D721Med (cell line): ENCODE data around the gene ZNF507.

ENCODE experiments used
- DNase-seq: peaks from one replicate; pipeline ENCODE4 v3.0.0; 2011; ENCODE audit warnings: low spot score; ENCODE audit not compliant: insufficient read length
- FAIRE-seq: peaks from 2 replicates; lab custom pipeline; 2011; peaks lifted over from hg19 to GRCh38; lab: Jason Lieb, UNC
- TF ChIP-seq, protein P1 (sequence below): IDR thresholded peaks from 2 replicates; pipeline ENCODE4 v1.5.1; 2012; ENCODE audit warnings: mild to moderate bottlenecking, control low read depth; ENCODE audit not compliant: insufficient read depth; ENCODE audit errors: missing control alignments

ZNF507 gene

DNA sequence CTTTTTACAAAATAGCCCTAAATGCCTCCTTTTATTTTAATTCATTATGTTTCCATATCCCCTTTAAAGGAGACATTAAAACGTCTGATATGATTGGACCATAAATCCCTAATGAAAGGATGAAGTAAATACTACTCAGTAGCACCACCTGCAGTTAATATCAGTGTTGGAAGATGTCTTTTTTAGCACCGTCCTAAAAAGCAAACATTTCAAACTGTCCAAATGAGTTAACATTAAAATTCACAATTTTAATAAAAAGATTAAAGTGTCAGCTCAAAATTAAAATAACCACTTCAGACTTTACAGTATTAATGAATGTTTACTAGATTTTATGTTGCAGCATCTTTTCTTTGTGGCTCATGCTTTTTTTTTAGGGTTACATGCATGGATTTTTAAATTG is 12.3 kb downstream of the ZNF507 start:
- FAIRE-seq (no peak), DNase-seq (no peak)
- TF ChIP-seq, protein P1, sequence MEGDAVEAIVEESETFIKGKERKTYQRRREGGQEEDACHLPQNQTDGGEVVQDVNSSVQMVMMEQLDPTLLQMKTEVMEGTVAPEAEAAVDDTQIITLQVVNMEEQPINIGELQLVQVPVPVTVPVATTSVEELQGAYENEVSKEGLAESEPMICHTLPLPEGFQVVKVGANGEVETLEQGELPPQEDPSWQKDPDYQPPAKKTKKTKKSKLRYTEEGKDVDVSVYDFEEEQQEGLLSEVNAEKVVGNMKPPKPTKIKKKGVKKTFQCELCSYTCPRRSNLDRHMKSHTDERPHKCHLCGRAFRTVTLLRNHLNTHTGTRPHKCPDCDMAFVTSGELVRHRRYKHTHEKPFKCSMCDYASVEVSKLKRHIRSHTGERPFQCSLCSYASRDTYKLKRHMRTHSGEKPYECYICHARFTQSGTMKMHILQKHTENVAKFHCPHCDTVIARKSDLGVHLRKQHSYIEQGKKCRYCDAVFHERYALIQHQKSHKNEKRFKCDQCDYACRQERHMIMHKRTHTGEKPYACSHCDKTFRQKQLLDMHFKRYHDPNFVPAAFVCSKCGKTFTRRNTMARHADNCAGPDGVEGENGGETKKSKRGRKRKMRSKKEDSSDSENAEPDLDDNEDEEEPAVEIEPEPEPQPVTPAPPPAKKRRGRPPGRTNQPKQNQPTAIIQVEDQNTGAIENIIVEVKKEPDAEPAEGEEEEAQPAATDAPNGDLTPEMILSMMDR: peak; percentile 35

DNA sequence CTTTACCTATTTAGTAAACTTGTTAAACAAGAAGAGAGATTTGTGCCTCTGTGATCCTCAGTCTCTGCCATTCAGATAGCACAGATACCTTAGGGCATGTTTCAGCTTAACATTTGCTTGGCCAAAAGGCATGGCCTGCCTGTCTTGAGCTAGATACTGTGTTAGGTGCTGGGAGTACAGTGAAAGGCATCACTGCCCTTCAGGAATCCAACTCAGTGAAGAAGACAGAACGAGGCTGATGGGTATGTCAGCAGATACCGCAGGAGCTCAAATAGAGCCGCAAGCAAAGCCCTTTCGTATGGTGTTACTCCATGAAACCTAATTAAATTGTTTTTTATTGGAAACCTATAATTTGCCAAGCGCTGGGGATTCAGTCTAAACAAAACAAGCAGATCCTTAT is 12.9 kb downstream of the ZNF507 start:
- TF ChIP-seq, protein P1: no peak
- no peak for FAIRE-seq
- DNase-seq: no peak

DNA sequence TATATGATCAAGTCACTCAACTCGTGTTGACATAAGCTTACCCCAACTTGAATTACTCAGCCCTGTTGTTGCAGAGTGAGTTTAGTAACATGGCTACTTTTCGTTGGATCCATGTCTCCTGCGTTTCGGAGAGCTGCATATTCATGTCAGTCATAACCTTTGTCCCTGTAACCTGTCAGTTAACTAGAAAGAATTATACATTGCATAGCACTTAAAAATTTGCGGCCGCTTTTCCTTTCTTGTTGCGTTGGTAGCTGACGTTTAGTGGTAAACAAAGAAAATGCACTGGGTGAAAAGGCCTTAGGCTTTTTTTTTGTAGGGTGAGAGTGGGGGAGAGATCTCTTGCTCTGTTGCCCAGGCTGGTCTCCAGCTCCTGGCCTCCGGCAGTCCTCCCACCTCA is 14.2 kb downstream of the ZNF507 start:
- TF ChIP-seq, protein P1: no peak
- FAIRE-seq (no peak), DNase-seq (no peak)

DNA sequence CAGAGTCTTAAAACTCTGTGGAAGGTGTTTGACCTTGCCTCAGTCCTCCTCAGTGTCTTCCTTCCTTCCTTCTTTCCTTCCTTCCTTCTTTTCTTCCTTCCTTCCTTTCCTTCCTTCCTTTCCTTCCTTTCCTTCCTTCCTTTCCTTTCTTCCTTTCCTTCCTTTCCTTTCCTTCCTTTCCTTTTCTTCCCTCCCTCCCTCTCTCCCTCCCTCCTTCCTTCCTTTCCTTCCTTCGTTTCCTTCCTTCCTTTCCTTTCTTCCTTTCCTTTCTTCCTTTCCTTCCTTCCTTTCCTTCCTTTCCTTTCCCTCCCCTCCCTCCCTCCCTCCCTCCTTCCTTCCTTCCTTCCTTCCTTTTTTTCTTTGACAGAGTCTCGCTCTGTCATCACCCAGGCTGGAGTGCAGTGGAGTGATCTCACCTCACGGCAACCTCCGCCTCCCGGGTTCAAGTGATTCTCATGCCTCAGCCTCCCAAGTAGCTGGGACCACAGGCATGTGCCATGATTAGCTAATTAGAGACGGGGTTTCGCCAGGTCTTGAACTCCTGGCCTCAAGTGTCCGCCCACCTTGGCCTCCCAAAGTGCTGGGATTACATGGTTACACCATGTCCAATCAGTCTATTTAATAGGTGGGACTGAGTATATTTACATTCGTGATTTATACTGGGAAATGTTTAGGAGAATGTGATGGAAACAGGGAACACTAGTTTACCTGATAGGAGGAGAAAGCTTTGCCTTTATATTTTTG is 16.3 kb downstream of the ZNF507 start:
- TF ChIP-seq, protein P1: no peak
- no peak for FAIRE-seq
- no peak for DNase-seq

DNA sequence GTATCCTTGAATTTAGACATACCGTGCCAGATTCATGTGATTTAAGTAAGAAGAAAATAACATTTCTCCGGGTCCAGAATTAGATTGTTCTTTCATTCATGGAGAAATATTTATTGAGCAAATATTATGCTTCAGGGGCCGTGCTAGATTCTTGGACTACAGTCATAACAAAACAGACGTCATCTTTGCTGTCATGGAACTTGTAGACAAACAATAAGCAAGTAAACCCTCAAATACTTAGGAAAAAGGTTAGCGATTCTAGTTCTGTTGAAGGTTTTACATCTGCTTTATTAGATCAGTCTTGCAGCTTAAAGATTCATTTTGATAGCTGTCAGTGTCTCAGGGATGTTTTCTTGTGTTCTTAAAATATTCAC is 16.9 kb downstream of the ZNF507 start:
- FAIRE-seq: no peak
- DNase-seq: no peak
- TF ChIP-seq, protein P1: no peak

DNA sequence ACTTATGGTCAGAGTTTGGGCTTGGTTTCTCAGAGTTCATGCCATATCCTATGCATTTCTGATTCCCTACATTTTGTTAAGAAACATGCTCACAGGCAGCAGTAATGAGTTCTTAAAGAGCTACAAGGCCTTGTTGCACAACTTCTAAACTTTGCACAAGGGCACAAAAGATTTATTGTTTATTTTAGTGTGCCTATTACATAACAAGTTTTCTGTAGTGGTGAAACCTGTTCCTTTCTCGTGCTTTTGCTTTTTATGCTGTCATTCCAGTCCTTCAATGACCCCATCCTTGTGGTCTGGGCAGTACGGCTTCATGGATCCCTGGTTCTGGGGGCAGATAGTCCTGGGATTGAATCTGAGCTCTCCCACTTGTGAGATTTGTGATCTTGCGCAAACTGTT is 17.8 kb downstream of the ZNF507 start:
- TF ChIP-seq, protein P1: no peak
- FAIRE-seq (no peak), DNase-seq (no peak)

DNA sequence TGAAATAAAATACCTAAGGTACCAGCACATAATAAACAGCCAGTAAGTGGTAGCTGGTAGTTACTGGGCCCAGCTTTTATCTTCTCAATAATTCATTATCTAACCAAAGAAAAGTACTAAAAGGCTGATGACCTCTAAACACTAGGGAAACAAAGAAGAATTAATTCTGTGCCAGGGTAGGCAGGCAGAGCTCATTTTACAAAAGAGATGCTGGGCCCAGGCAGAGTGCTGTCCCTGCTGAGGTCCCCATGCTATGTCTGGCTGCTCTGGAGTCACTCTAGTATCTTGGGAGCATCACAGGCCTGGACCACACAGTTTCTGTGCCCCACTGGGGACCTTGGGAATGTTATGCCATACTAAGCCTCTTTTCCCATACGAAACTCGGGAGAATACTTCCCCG is 18.2 kb downstream of the ZNF507 start:
- DNase-seq (no peak), FAIRE-seq (no peak)

More for the DNA sequence above, 18.2 kb downstream of the ZNF507 start:
- TF ChIP-seq, protein P1: no peak
